HG03354 (cell line): Measurements from ENCODE around the gene SNTG2.
"Not testable (repeated sequence)": the region's sequence is repeated elsewhere in the genome, so short reads cannot be mapped to it uniquely, and the experiment has no call there.

Source experiments
- ATAC-seq: cut with Tn5 transposase; IDR thresholded peaks from one replicate; pipeline ENCODE4 v1.9.1; 2021; ENCODE audit warnings: mild to moderate bottlenecking; ENCODE audit not compliant: unreplicated experiment, poor library complexity, severe bottlenecking

SNTG2 gene

DNA sequence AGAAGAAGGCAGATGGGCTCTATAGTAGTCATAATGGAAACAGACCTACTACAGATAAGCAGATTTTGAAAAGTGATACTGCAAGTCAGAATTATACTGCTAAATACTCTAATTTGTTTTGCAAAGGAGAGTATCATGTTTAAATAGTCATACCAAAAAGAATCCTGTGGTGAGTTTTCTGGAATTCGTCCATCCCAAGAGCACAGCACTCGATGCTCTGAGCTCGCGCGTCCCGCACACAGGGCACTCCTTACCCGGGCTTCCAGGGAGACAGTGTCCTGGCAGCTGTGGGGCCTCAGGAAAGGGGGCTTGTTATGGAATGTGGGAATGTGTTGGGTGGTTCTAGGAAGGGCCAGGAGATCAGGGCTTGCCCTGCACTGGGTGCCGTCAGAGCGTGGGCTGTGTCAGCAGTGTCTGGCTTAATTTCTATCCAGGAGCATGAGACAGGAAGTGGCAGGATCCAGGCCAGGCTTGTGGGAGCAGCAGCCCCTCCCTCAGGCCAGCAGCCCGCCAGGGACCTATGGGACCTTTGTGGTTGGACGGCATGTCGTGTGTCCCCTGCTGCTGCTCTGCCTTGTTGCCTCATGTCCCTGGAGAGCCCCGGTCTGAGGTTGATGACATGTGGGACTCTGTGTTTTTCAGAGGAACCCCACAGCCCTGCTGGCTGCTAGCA is 269.4 kb downstream of the SNTG2 start:
- no peak for ATAC-seq

DNA sequence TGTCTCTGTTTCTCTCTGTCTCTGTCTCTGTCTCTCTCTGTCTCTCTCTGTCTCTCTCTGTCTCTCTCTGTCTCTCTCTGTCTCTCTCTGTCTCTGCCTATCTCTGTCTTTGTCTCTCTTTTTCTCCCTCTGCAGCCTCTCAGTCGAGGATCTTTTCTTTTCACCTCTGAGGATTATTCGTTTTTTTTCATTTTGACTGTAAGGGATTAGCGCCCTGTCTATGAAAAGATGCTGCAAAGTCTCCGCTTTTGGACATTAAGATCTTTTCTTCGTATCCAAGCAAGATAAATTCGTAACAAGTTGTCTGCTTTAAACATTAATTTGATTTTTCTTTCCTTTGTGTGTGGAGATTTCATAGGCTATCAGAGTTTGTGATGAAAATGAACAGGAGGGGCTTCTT is 271.4 kb downstream of the SNTG2 start:
- no peak for ATAC-seq

DNA sequence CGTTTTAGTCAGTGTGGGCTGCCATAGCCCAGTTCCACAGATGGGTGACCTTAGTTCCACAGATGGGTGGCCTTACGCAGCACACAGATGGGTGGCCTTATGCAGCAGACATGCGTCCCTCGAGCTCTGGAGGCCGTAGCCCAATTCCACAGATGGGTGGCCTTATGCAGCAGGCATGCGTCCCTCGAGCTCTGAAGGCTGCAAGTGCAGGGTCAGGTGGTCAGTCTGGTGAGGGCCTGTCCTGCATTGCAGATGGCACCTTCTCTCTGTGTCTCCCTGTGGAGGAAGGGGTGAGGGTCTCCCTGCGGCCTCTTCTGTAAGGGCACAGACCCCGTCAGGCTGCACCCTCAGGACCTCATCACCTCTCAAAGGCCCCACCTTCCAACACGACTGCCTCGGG is 273.1 kb downstream of the SNTG2 start:
- no peak for ATAC-seq

GRCh38 chr2:1224901-1225300 is 274.3 kb downstream of the SNTG2 start:
- ATAC-seq, result no peak

GRCh38 chr2:1226766-1227165 is 276.1 kb downstream of the SNTG2 start:
- ATAC-seq, result no peak

DNA sequence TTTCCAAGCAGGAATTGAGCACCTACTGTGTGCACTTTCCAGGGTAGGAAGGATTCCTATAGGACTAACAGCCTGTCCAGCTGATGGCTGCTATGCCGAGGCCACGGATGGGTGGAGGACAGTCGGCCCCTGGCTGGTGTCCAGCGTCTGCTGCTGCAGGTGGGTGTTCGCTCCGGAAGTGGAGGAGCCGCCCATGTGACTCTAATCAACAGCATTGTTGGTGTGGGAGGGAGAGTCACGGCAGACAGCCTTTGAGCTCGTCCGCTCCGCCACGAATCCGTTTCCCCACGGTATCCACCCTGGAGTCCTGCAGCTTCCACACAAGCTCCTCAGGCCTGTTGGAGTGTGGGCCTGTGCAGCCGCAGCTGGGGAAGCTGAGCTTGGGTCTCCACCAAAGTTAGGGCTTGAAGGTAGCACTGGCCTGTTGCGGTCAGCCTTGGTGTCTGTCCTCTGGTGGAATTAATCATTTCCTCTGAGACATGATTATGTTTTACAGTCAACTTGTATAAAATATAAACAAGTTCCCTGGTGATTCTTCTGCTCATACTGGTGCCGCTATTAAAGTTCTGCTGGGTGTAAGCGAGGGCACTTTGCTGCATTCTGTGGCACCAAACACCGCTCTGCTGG is 276.7 kb downstream of the SNTG2 start:
- ATAC-seq, result no peak

DNA sequence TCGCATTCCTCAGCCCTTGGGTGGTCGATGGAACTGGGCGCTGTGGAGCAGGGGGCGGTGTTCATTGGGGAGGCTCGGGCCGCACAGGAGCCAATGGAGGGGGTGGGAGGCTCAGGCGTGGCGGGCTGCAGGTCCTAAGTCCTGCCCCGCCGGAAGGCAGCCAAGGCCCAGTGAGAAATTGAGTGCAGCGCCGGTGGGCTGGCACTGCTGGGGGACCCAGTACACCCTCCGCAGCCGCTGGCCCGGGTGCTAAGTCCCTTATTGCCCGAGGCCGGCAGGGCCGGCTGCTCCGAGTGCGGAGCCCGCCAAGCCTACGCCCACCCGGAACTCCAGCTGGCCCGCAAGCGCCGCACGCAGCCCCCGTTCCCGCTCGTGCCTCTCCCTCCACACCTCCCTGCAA is 278.9 kb downstream of the SNTG2 start:
- not testable (repeated sequence) for ATAC-seq

DNA sequence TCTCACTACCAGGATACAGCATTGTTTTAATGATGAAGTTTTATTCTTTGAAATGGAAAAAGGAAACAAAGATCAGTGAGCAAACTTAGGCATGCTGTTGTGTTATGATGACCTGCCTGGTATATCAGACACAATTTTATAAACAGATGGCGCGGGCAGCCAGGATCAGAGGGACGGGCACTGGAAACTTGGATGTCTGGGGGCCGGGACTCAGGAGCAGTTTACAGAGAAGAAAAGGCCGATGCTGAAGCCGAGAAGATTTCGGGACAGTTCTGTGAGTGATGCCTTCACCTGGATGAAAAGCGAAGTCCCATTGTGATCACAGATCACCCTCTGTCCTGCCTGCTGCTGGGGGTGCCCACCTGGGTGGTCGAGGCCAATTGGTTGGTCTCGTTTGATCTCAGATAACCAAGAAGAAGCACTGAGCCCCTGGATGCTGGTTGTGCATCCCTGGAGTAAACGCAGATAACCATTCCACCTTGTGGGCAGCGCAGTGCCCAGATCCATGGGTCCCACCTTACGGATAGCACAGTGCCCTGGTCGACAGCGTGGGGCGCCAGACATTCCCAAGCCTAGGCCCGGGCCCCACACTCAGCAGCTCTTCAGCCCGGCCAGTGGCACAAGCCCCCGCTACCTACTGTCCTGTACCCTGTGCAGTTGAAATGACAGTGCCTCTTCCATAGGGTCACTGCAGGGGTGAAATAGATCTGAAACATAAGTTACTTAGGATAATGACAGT is 279.7 kb downstream of the SNTG2 start:
- no peak for ATAC-seq

- no peak for ATAC-seq
Observed at GRCh38 chr2:1231466-1232063, 280.9 kb downstream of the SNTG2 start.

GRCh38 chr2:1233281-1233680 is 282.6 kb downstream of the SNTG2 start:
- ATAC-seq, result no peak

- no peak for ATAC-seq
Observed at GRCh38 chr2:1234731-1235308, 284.2 kb downstream of the SNTG2 start.

DNA sequence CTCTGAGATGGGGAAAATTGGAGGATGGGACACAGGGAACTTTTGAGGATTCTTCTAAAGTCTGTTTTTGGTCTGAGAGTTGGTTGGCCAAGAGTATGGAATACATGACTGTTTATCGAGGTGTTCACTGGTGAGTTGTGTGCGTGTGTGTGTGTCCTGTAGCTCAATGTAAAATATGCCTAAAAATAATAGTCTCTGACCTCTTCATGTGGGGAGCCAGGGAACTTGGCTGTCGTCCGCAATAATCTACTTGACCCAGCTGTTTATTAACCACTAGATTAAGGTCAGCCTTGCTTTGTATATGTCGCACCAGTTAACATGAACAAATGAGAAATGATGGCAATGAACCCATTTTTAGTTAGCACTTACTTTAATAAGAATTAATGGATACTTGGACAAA is 285.2 kb downstream of the SNTG2 start:
- no peak for ATAC-seq

- ATAC-seq, result no peak
Observed at GRCh38 chr2:1236606-1237005, 286.0 kb downstream of the SNTG2 start.

- ATAC-seq, result no peak
Observed at GRCh38 chr2:1237783-1238182, 287.1 kb downstream of the SNTG2 start.

GRCh38 chr2:1238598-1239138 is 288.0 kb downstream of the SNTG2 start:
- ATAC-seq, result no peak

- ATAC-seq, result no peak
Observed at GRCh38 chr2:1245193-1245592, 294.5 kb downstream of the SNTG2 start.

GRCh38 chr2:1246239-1246638 is 295.6 kb downstream of the SNTG2 start:
- ATAC-seq, result no peak

DNA sequence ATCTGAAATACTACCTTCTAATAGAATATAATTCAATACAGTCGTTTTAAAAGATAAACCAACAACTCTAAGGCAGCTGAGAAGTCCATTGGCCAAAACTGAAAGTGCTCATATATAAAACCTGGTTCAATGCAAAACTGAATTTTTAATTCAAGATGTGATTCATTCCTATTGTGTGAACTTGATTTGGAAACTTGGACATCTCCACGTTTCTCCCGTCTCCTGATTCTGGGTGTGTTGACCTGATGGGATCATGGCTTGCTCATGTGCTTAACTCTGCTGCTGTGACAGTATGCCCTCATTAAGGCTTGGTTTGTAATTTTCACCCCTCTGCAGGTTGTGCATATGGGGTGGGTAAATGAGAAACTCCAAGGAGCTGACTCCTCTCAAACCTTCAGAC is 296.3 kb downstream of the SNTG2 start:
- ATAC-seq, result no peak

GRCh38 chr2:1248187-1248586 is 297.5 kb downstream of the SNTG2 start:
- no peak for ATAC-seq
